GM19438 (cell line): ENCODE measurements around the gene PPP2R5A.

Experiments
- ATAC-seq: cut with Tn5 transposase; IDR thresholded peaks from one replicate; pipeline ENCODE4 v1.9.1; 2021; ENCODE audit warnings: low read depth; ENCODE audit not compliant: unreplicated experiment

PPP2R5A gene

GRCh38 chr1:212401838-212402582 is 116.8 kb downstream of the PPP2R5A start:
- no peak for ATAC-seq

- no peak for ATAC-seq
These were observed 117.6 kb downstream of the PPP2R5A start for GRCh38 chr1:212402666-212403321.

GRCh38 chr1:212410231-212410820 is 125.1 kb downstream of the PPP2R5A start:
- no peak for ATAC-seq
